ENCODE data around the gene BTRC. TPM values are rescaled to one million over a fixed set of nuclear protein-coding genes. Genes with fewer than 3 reads are reported as not detected.

The BTRC gene
- total and polyA plus RNA-seq, 7 donors = 2.4 to 32.6 (median 9.4) TPM

DNA sequence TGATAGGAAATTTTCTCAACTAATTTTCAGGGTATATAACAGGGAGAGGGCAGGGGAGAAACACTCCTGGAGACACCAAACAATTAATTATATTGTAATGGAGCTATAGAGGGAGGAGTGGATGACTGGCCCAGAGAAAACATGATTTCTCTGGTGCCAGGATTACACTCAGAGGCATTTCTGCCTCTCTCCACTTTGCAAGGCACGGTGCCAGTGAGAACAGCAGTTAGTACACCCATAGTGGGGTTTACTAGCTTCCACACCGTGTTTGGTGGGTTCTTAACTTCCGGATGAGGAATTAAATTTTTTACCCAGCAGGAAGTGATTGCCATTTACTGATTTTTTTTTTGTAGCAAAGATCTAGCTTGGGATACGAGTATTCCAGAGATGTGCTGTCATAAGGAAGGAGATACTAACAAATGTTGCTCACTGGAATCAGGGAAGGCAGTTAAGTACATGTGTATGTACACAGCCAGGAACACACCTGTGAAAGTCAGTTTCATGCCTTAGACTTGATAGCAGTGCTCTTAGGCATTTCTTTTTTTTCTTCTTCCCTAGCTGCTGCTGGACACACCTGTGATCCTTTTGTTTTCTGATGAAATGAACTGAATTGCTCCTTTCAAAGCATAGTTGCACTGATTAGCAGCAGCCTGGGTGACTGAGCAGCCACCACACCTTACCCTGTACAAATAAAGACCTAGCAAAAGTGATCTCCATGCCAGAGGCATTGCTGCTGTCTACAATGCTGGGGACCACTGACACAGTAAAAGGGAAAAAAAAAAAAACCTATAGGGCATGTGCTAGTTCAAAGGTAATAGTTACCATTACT, 176.0 kb downstream of the BTRC start:
- TF ChIP-seq POLR2A (IDR thresholded peaks at IDR 0.05) (no peak), EP300 (IDR thresholded peaks at IDR 0.05) (no peak), POLR2AphosphoS5 (IDR thresholded peaks at IDR 0.05) (no peak)
- TF ChIP-seq, protein P1, sequence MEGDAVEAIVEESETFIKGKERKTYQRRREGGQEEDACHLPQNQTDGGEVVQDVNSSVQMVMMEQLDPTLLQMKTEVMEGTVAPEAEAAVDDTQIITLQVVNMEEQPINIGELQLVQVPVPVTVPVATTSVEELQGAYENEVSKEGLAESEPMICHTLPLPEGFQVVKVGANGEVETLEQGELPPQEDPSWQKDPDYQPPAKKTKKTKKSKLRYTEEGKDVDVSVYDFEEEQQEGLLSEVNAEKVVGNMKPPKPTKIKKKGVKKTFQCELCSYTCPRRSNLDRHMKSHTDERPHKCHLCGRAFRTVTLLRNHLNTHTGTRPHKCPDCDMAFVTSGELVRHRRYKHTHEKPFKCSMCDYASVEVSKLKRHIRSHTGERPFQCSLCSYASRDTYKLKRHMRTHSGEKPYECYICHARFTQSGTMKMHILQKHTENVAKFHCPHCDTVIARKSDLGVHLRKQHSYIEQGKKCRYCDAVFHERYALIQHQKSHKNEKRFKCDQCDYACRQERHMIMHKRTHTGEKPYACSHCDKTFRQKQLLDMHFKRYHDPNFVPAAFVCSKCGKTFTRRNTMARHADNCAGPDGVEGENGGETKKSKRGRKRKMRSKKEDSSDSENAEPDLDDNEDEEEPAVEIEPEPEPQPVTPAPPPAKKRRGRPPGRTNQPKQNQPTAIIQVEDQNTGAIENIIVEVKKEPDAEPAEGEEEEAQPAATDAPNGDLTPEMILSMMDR (IDR thresholded peaks at IDR 0.05) = no peak
- H3K27me3 ChIP-seq = no peaks in the 10 kb centered on the region
- H3K27ac ChIP-seq = no peak overlapping the region
- no peak for DNase-seq
- intact Hi-C loops (cut with DNase I) = no loop called here
- no peaks in the 10 kb centered on the region for H3K4me1 ChIP-seq
- H3K9me3 ChIP-seq = no peaks in the 10 kb centered on the region
- WGBS, 2 donors = 26 to 60% methylated on average over 4 of the region's 4 CpGs
- H3K36me3 ChIP-seq = peaks cover 0 to 37% (median 6%) of the 10 kb centered on the region in 4 donors
- no peak overlapping the region for H3K4me3 ChIP-seq

DNA sequence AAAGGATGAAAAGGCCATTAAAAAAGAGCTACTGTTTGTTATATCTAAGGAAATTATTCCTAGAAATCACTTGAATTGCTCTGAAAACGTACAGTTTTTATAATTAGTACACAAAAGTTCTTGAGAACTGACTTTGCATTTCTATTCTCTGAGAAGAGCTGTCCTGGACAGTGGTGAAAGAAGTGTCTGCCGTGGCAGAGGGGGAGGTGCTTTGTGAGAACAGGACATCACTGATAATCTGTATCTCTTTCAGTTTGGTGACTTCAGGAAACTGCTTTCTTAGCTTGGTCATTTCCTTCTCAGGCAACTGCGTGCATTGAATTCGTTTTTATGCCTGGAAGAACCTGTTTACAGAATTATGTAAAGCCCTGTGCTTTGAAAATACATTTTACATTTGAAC, 182.0 kb downstream of the BTRC start:
- Histone ChIP-seq H3K9me3 (no peaks in the 10 kb centered on the region), H3K27me3 (no peaks in the 10 kb centered on the region), H3K36me3 (peaks cover 0 to 73% (median 3%) of the 10 kb centered on the region in 4 donors), H3K4me1 (peaks cover 0 to 6% (median 3%) of the 10 kb centered on the region in 4 donors), H3K4me3 (no peak overlapping the region), H3K27ac (no peak overlapping the region)
- intact Hi-C loops (cut with DNase I) = no loop called here
- WGBS, 2 donors = 52 to 79% methylated on average over 4 of the region's 4 CpGs
- TF ChIP-seq EP300 (IDR thresholded peaks at IDR 0.05) = no peak
- no peak for TF ChIP-seq POLR2AphosphoS5 (IDR thresholded peaks at IDR 0.05)
- TF ChIP-seq, protein P1 (IDR thresholded peaks at IDR 0.05) = no peak
- no peak for TF ChIP-seq POLR2A (IDR thresholded peaks at IDR 0.05)
- DNase-seq = no peak

DNA sequence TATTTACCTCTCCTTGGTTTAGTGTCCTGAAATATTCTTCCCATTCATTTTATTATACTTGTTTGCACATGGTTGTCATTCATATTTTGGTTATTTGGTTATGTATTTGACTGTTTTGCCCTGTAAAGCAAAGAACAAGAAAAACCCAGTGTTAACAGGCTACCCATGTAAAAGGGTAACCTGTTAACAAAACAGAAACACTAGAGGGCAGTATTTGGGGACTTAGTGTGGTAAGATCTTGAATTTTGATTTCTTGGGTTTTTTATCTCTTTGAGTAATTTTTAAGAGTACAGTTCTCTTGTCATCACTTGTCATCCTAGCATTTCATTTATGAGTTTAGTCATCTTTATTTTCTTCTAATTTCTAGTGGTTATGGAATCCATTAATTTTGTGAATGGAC, 182.8 kb downstream of the BTRC start:
- TF ChIP-seq, protein P1 (IDR thresholded peaks at IDR 0.05) = peak in 1 of 4 experiments; percentile 26
- TF ChIP-seq POLR2A (IDR thresholded peaks at IDR 0.05) = no peak
- no peak overlapping the region for H3K27ac ChIP-seq
- H3K27me3 ChIP-seq = no peaks in the 10 kb centered on the region
- peaks cover 0 to 73% (median 3%) of the 10 kb centered on the region in 4 donors for H3K36me3 ChIP-seq
- intact Hi-C loops (cut with DNase I) = no loop called here
- H3K4me1 ChIP-seq = peaks cover 0 to 6% (median 3%) of the 10 kb centered on the region in 4 donors
- H3K4me3 ChIP-seq = no peak overlapping the region
- no peaks in the 10 kb centered on the region for H3K9me3 ChIP-seq
- DNase-seq = no peak

DNA sequence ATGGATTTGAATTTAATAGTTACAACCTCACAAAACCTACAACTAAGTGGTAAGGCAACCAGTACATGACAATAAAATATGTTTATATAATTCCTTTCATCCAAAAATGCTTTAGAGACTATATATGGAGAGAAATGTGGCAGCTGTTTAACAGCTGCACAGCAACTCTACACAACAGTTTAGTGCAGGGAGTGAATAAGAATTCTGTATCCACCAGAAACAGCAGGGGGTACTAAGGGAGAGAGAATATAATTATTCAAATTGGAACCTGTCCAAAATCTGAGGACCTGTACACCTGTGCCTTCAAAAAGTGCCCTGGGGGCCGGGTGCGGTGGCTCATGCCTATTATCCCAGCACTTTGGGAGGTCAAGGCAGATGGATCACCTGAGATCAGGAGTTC, 184.5 kb downstream of the BTRC start:
- H3K4me3 ChIP-seq = no peak overlapping the region
- WGBS, 2 donors = 91 to 92% methylated on average over 2 of the region's 2 CpGs
- TF ChIP-seq POLR2A (IDR thresholded peaks at IDR 0.05) (no peak), EP300 (IDR thresholded peaks at IDR 0.05) (no peak), POLR2AphosphoS5 (IDR thresholded peaks at IDR 0.05) (no peak)
- TF ChIP-seq, protein P1 (IDR thresholded peaks at IDR 0.05) = no peak
- H3K36me3 ChIP-seq = peaks cover 0 to 58% (median 3%) of the 10 kb centered on the region in 4 donors
- DNase-seq = no peak
- peaks cover 0 to 6% (median 3%) of the 10 kb centered on the region in 4 donors for H3K4me1 ChIP-seq
- H3K27me3 ChIP-seq = no peaks in the 10 kb centered on the region
- intact Hi-C loops (cut with DNase I) = no loop called here
- no peaks in the 10 kb centered on the region for H3K9me3 ChIP-seq
- no peak overlapping the region for H3K27ac ChIP-seq

Data from sigmoid colon (tissue), 7 donors.